NT2/D1 (cell line): ENCODE measurements around the gene SPATA19.

Experiments
- DNase-seq: peaks from one replicate; pipeline ENCODE4 v3.0.0-alpha.2; 2011; ENCODE audit warnings: low read depth, low spot score
- H3K27me3 ChIP-seq: 2 replicates; pipeline ENCODE4 v1.6.0; 2011; ENCODE audit warnings: mild to moderate bottlenecking; ENCODE audit not compliant: insufficient read length, insufficient read depth
- H3K36me3 ChIP-seq: 2 replicates; pipeline ENCODE4 v1.6.1; 2011; ENCODE audit warnings: mild to moderate bottlenecking, low read length, mixed read lengths; ENCODE audit not compliant: insufficient read depth, insufficient read length
- H3K4me1 ChIP-seq: 2 replicates; pipeline ENCODE4 v1.5.1; 2011; ENCODE audit not compliant: insufficient read depth, insufficient read length
- H3K4me3 ChIP-seq: 2 replicates; pipeline ENCODE4 v1.5.1; 2011; ENCODE audit warnings: low read depth; ENCODE audit not compliant: insufficient read length
- H3K9ac ChIP-seq: 2 replicates; pipeline ENCODE4 v1.6.0; 2011; ENCODE audit warnings: low read depth; ENCODE audit not compliant: insufficient read length
- H3K9me3 ChIP-seq: 2 replicates; pipeline ENCODE4 v1.5.1; 2011; ENCODE audit warnings: mild to moderate bottlenecking, low read length; ENCODE audit not compliant: insufficient read depth
- SUZ12 ChIP-seq: IDR thresholded peaks from 2 replicates; pipeline ENCODE4 v1.6.1; 2011; ENCODE audit not compliant: insufficient read length, insufficient read depth; ENCODE audit errors: extremely low read depth
- YY1 ChIP-seq: IDR thresholded peaks from 2 replicates; pipeline ENCODE4 v1.6.1; 2011; ENCODE audit not compliant: insufficient read length, insufficient read depth
- ZNF274 ChIP-seq: IDR thresholded peaks from 2 replicates; pipeline ENCODE4 v1.6.1; 2011; ENCODE audit warnings: mild to moderate bottlenecking, low read depth, low read length

The SPATA19 gene

GRCh38 chr11:133834682-133835592 is 10.4 kb downstream of the SPATA19 start:
- DNase-seq, result peak; percentile 76
- Histone ChIP-seq H3K4me3 (no peak overlapping the region), H3K9me3 (peaks cover 16% of the 10 kb centered on the region), H3K36me3 (no peaks in the 10 kb centered on the region), H3K4me1 (no peaks in the 10 kb centered on the region), H3K27me3 (no peaks in the 10 kb centered on the region), H3K9ac (peak overlapping the region; percentile 6)
- no peak for TF ChIP-seq SUZ12
- TF ChIP-seq ZNF274, result no peak
- TF ChIP-seq YY1, result no peak

GRCh38 chr11:133833898-133834681 is 11.2 kb downstream of the SPATA19 start:
- Histone ChIP-seq H3K36me3 (no peaks in the 10 kb centered on the region), H3K4me1 (no peaks in the 10 kb centered on the region), H3K9me3 (peaks cover 16% of the 10 kb centered on the region), H3K9ac (no peak overlapping the region), H3K27me3 (no peaks in the 10 kb centered on the region), H3K4me3 (no peak overlapping the region)
- DNase-seq, result no peak
- no peak for TF ChIP-seq YY1
- TF ChIP-seq SUZ12, result no peak
- no peak for TF ChIP-seq ZNF274

DNA sequence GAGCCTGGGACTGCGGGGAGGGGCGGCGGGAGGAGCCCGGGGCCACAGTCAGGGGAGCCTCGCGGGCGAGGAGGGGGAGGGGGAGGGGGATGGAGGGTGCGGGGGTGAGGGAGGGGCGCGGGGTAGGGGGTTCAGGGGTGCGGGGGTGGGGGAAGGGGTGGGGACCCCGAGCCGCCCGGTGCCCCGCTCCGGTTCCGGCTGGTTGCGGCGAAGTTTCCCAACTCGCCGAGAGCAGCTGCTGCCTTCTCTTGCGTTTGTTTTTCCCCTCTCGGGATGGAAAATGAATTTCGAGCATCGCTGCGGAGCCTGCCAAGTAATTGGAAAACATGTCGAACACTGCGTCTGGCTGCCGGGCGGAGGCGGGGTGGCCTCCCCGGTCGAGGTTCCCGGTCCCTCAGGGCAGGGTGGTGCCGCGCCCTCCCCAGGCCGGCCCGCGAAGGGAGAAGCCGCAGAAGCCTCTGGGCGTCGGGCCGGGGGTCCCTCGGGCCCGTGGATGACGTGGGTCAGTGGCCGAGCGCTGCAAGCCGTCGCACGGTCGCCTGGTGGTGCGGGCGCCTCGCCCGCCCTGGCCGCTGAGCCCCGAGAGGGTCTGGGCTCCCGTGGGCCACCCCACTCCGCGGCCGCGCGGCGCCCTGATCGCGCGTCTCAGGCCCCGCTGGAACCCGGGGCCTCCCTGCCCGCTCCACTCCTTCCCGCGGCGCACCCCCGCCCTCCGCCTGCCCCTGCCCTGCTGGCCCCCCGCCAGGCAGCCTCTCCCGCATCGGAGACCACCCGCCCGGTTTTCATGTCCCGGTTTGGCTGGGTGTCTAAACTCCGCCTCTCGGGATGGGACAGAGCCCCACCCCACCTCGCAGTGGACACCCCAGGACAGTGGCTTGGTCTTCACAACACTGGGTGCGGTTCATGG is 12.1 kb downstream of the SPATA19 start:
- no peak for TF ChIP-seq SUZ12
- no peak for TF ChIP-seq ZNF274
- no peak for TF ChIP-seq YY1
- Histone ChIP-seq H3K9me3 (peaks cover 16% of the 10 kb centered on the region), H3K27me3 (no peaks in the 10 kb centered on the region), H3K4me1 (no peaks in the 10 kb centered on the region), H3K4me3 (no peak overlapping the region), H3K9ac (no peak overlapping the region), H3K36me3 (no peaks in the 10 kb centered on the region)
- no peak for DNase-seq

- Histone ChIP-seq H3K9ac (no peak overlapping the region), H3K27me3 (no peaks in the 10 kb centered on the region), H3K9me3 (peaks cover 8% of the 10 kb centered on the region), H3K36me3 (no peaks in the 10 kb centered on the region), H3K4me1 (no peaks in the 10 kb centered on the region), H3K4me3 (no peak overlapping the region)
- no peak for DNase-seq
- TF ChIP-seq YY1 (no peak), ZNF274 (no peak), SUZ12 (no peak)
Observed at GRCh38 chr11:133832096-133832990, 13.0 kb downstream of the SPATA19 start.

DNA sequence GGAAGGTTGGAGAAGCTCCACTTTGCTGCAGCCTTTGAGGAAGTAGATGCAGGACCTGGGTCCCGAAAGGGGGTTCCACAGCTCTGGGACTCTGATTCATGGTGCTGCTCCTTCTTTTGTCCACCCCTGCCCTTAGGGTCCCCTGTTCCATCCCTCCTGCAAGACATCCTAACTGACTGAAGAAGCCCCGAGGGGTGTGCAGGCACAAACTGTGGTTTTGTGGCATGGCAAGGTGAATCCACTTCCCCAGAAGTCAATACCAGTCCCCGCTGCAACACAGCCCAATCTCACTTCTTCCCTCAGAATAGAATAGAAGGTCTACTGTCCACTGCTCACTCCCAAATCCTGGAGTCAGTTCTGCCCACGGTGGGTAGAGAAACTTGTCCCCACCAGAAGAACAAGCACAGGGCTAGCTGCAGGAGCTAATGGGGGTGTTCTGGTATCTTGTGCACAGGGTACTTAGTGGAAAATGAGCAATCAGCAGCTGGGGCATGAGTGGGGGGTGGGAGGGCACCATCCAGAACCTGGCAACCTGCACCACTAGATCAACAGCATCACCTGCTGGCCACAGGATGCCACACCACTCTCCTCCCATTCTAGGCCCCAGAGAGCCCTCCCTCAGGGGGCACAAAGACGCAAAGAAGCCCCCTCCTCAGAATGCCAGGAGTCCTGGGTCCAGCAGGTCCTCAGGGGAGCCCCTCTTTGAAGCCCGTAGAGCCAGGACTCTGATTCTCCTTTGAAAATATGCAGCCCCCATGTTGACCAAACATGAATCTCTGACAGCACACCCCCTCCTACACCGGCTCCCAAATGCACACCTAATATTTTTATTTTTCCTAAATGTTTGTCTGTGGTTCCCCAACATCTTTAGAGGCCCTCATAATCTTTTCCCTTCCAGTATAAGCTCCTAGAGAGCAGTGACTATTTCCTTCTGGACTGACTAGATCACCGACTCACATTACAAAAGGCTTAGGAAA is 14.1 kb downstream of the SPATA19 start:
- Histone ChIP-seq H3K4me3 (no peak overlapping the region), H3K36me3 (no peaks in the 10 kb centered on the region), H3K9ac (no peak overlapping the region), H3K27me3 (no peaks in the 10 kb centered on the region), H3K9me3 (no peaks in the 10 kb centered on the region), H3K4me1 (no peaks in the 10 kb centered on the region)
- no peak for DNase-seq
- no peak for TF ChIP-seq SUZ12
- TF ChIP-seq YY1, result no peak
- no peak for TF ChIP-seq ZNF274
